ENCODE results near the gene CRYZL1.

Gene CRYZL1

GRCh38 chr21:33560965-33561364, 80.6 kb downstream of the CRYZL1 start:
- DNase-seq (ENCODE audit: low spot score): no peak

GRCh38 chr21:33559813-33560212, 81.7 kb downstream of the CRYZL1 start:
- DNase-seq (ENCODE audit: low spot score): no peak

GRCh38 chr21:33558777-33559421, 82.6 kb downstream of the CRYZL1 start:
- DNase-seq (ENCODE audit: low spot score): no peak

GRCh38 chr21:33557447-33557846, 84.1 kb downstream of the CRYZL1 start:
- no peak for DNase-seq (ENCODE audit: low spot score)

GRCh38 chr21:33554982-33555344, 86.6 kb downstream of the CRYZL1 start:
- DNase-seq (ENCODE audit: low spot score): no peak

- DNase-seq (ENCODE audit: low spot score): no peak
These were observed 87.1 kb downstream of the CRYZL1 start for GRCh38 chr21:33554236-33554981.

GRCh38 chr21:33552999-33553598, 88.4 kb downstream of the CRYZL1 start:
- no peak for DNase-seq (ENCODE audit: low spot score)

- no peak for DNase-seq (ENCODE audit: low spot score)
These were observed 89.2 kb downstream of the CRYZL1 start for GRCh38 chr21:33552093-33552998.

- DNase-seq (ENCODE audit: low spot score): no peak
These were observed 89.9 kb downstream of the CRYZL1 start for GRCh38 chr21:33551664-33552063.

- no peak for DNase-seq (ENCODE audit: low spot score)
These were observed 90.5 kb downstream of the CRYZL1 start for GRCh38 chr21:33550772-33551660.

- DNase-seq (ENCODE audit: low spot score): no peak
These were observed 91.4 kb downstream of the CRYZL1 start for GRCh38 chr21:33549848-33550771.

GRCh38 chr21:33546086-33546485, 95.5 kb downstream of the CRYZL1 start:
- DNase-seq (ENCODE audit: low spot score): no peak

- DNase-seq (ENCODE audit: low spot score): no peak
These were observed 96.9 kb downstream of the CRYZL1 start for GRCh38 chr21:33544451-33545195.

GRCh38 chr21:33543505-33544129, 97.9 kb downstream of the CRYZL1 start:
- peak; percentile 72 for DNase-seq (ENCODE audit: low spot score)

- peak; percentile 99 for DNase-seq (ENCODE audit: low spot score)
These were observed 98.7 kb downstream of the CRYZL1 start, which contains the start of gene SON for GRCh38 chr21:33542640-33543504. Gene SON (plus strand): TSS chr21:33543038. CDS start chr21:33543093, 55 bp downstream.

GRCh38 chr21:33541756-33542639, 99.5 kb downstream of the CRYZL1 start, which contains the start of gene GART:
Gene GART (minus strand): TSS chr21:33542117. CDS start chr21:33539315, 2,802 bp downstream.
- peak; percentile 86 for DNase-seq (ENCODE audit: low spot score)

Measured in SW480 (cell line).